ENCODE measurements around the gene COL12A1.

GRCh38 chr6:75170691-75171560 lies 34.9 kb downstream of the COL12A1 start:
- TF ChIP-seq GATA2 (IDR thresholded peaks at IDR 0.05; ENCODE audit: low read depth, low read length) (no peak), GATA3 (IDR thresholded peaks at IDR 0.05; ENCODE audit: low read depth, low read length) (no peak)

All from SH-SY5Y (cell line).